Amygdala (tissue), 56 donors: Measurements from ENCODE around the gene ARPP19.
"Not testable (repeated sequence)": the region's sequence is repeated elsewhere in the genome, so short reads cannot be mapped to it uniquely, and the experiment has no call there.

ENCODE experiments used
- DNase-seq, 56 donors: peaks; one replicate each; lab custom pipeline; 2025; lab: John Stamatoyannopoulos, UW

ARPP19 gene

DNA sequence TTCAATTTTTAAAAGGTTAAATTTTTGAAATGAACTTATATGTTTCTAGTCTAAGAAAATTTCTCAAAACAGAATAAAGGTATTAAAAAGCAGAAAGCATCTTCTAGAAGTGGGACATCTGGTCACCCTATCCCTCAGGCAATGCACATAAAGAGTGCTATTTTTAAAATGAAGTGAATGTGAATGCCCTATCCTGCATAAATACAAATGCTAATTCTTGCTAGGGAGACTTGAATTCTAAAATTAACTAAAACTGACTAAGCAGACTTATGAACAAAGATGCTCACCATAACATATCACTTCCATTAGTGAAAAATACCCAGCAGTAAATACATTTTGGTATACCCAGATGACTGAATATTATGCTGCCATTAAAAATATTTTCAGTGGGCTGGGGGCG, 51.8 kb downstream of the ARPP19 start:
- DNase-seq = no peak

- DNase-seq = no peak
Observed at GRCh38 chr15:52515343-52515742, 53.5 kb downstream of the ARPP19 start.

GRCh38 chr15:52514482-52514881, 54.3 kb downstream of the ARPP19 start:
- no peak for DNase-seq

- not testable (repeated sequence) for DNase-seq
Observed at GRCh38 chr15:52512869-52513268, 56.0 kb downstream of the ARPP19 start.

- DNase-seq = peak in 1 of 56 donors; percentile 3
Observed at GRCh38 chr15:52511084-52511483, 57.7 kb downstream of the ARPP19 start.

DNA sequence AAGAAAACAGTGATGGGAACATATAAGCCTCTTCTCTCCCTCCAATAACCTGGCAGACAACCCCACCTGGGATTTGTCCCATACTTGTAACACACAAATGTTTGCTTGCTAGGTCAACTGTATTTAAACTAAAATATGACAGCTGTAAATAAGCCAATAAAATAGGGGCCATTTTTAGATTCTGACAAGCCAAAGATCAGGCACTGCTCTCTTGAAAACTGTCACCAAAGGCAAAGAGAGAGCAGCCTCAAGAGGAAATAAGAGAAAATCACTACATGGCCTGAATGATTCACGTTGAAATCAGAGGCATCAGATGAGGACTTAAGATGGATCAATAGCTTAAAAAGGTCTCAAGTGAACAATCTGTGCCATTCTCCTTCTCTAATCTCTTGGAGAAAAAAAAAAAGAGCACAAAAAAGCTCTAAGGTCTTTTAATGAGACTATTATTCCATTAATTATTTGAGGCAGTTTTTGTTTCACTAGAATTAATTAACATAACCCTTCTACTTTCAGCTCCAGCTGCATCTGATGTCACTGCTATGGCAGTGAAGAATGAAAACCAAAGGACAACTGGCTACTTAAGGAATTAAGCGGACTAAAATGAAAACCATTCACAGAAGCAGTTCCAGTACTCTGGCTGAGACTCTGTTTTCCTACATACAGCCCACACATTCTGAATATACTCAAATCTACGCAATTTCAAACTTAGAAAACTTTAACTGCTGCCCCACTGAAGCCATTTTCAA, 59.2 kb downstream of the ARPP19 start:
- DNase-seq = peak in 1 of 56 donors; percentile 1

- no peak for DNase-seq
Observed at GRCh38 chr15:52506549-52506948, 62.3 kb downstream of the ARPP19 start.

GRCh38 chr15:52505151-52505550, 63.7 kb downstream of the ARPP19 start:
- peak in 1 of 56 donors; percentile 1 for DNase-seq

GRCh38 chr15:52503788-52504496, 64.9 kb downstream of the ARPP19 start:
- no peak for DNase-seq

- DNase-seq = no peak
Observed at GRCh38 chr15:52502608-52503007, 66.2 kb downstream of the ARPP19 start.

GRCh38 chr15:52499506-52499905, 69.3 kb downstream of the ARPP19 start:
- DNase-seq = peak in 2 of 56 donors; percentile 13 to 15

DNA sequence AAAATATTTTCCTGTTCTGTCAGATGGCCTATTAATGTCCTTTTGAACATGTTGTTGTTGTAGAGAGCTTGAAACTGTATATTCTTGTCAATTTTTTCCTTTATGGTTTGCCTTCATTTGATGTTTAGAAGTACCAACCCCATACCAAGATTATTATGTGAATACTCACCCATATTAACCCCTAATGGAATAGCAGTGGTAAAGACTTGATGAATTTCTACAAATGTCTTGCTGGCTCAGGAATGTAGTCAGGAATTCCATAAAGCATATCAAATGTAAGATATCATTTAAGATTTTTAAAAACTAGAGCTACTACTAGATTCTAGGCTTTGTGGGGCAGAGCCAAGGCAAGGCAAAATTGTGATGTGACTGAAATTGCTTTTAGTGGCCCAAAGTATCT, 70.1 kb downstream of the ARPP19 start:
- DNase-seq = no peak
